ENCODE measurements around the gene CMC1. TPM values are rescaled to one million over a fixed set of nuclear protein-coding genes. Genes with fewer than 3 reads are reported as not detected.

CMC1 gene
- total and polyA plus RNA-seq, 9 of the 15 experiments (the other 6 are each of a cell fraction or from before 2014, with no cell fraction given): 15.9 to 74.6 (median 48.9) TPM

GRCh38 chr3:28224430-28224829 lies 17.0 kb upstream of the CMC1 start:
- 1% methylated on average over 4 of the region's 4 CpGs for WGBS (ENCODE audit: insufficient coverage, low coverage, missing lambda C conversion rate)
- BruUV-seq (replicated peaks): no TSS peak
- ATAC-seq (no peak), FAIRE-seq (no peak), DNase-seq (ENCODE audit: extremely low read depth in 1 of 4, low spot score in 3 of 4) (no peak)
- POLR2A ChIA-PET: no interaction called here
- in situ Hi-C loops (cut with MboI) (no loop called here), intact Hi-C loops (cut with micrococcal nuclease) (no loop called here)
- Histone ChIP-seq H4K20me1 (replicated peaks; ENCODE audit: control insufficient read depth, insufficient read depth, low read length) (no peaks in the 10 kb centered on the region), H3K9me3 (replicated peaks; ENCODE audit: control insufficient read depth, insufficient read depth, low read depth, low read length) (no peaks in the 10 kb centered on the region), H3K4me2 (ENCODE audit: insufficient read depth, low read length) (no peak overlapping the region), H3K4me3 (no peak overlapping the region), H3K36me3 (ENCODE audit: control insufficient read depth, insufficient read depth, low read length) (no peaks in the 10 kb centered on the region), H2AFZ (ENCODE audit: low read depth, low read length) (no peak overlapping the region), H3K27me3 (ENCODE audit: control insufficient read depth in 2 of 2, insufficient read depth in 2 of 2, low read length in 2 of 2) (no peaks in the 10 kb centered on the region), H3K9me1 (ENCODE audit: control insufficient read depth, insufficient read depth, low read length) (no peaks in the 10 kb centered on the region), H3K79me2 (ENCODE audit: control insufficient read depth, insufficient read depth, low read length) (no peaks in the 10 kb centered on the region), H3K27ac (ENCODE audit: extremely low read depth, low read depth, low read length) (no peak overlapping the region), H3K9ac (ENCODE audit: insufficient read depth in 1 of 2, low read depth in 2 of 2, low read length in 2 of 2) (no peak overlapping the region), H3K4me1 (replicated peaks in 1 of 2; ENCODE audit: control insufficient read depth in 2 of 2, insufficient read depth in 2 of 2, low read length in 2 of 2) (no peaks in the 10 kb centered on the region)
- CTCF ChIA-PET (ENCODE audit: low intra/inter-chr PET ratio): no interaction called here
- TF ChIP-seq FOXA3 (CRISPR knock-in tag; conservative IDR thresholded peaks at IDR 0.05 in 1 of 2, IDR thresholded peaks at IDR 0.05 in 1 of 2): no peak
- no peak for TF ChIP-seq POLR2AphosphoS5 (IDR thresholded peaks at IDR 0.05; ENCODE audit: control insufficient read depth, insufficient read depth, low read depth, low read length)
- TF ChIP-seq FOXO4 (CRISPR knock-in tag; IDR thresholded peaks at IDR 0.05): no peak
- TF ChIP-seq POLR2G (IDR thresholded peaks at IDR 0.05; ENCODE audit: low read depth, low read length): no peak
- no peak for TF ChIP-seq ZBTB40 (IDR thresholded peaks at IDR 0.05)
- no peak for TF ChIP-seq ZBTB40 (CRISPR knock-in tag; IDR thresholded peaks at IDR 0.05)
- no peak for TF ChIP-seq ZNF239 (CRISPR knock-in tag; IDR thresholded peaks at IDR 0.05)
- no peak for TF ChIP-seq SOX6 (IDR thresholded peaks at IDR 0.05)
- TF ChIP-seq MLX (CRISPR knock-in tag; conservative IDR thresholded peaks at IDR 0.05): no peak
- no peak for TF ChIP-seq C11orf30 (IDR thresholded peaks at IDR 0.05; ENCODE audit: low read depth)
- TF ChIP-seq ZNF511 (CRISPR knock-in tag; IDR thresholded peaks at IDR 0.05): no peak
